GM12801 (cell line): ENCODE measurements around the gene LMLN.

ENCODE experiments used
- CTCF ChIP-seq: IDR thresholded peaks from one replicate; pipeline ENCODE4 v1.5.1; 2011; ENCODE audit warnings: control low read depth; ENCODE audit not compliant: insufficient read length; ENCODE audit errors: extremely low read depth

LMLN gene, protein sequence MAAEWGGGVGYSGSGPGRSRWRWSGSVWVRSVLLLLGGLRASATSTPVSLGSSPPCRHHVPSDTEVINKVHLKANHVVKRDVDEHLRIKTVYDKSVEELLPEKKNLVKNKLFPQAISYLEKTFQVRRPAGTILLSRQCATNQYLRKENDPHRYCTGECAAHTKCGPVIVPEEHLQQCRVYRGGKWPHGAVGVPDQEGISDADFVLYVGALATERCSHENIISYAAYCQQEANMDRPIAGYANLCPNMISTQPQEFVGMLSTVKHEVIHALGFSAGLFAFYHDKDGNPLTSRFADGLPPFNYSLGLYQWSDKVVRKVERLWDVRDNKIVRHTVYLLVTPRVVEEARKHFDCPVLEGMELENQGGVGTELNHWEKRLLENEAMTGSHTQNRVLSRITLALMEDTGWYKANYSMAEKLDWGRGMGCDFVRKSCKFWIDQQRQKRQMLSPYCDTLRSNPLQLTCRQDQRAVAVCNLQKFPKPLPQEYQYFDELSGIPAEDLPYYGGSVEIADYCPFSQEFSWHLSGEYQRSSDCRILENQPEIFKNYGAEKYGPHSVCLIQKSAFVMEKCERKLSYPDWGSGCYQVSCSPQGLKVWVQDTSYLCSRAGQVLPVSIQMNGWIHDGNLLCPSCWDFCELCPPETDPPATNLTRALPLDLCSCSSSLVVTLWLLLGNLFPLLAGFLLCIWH

DNA sequence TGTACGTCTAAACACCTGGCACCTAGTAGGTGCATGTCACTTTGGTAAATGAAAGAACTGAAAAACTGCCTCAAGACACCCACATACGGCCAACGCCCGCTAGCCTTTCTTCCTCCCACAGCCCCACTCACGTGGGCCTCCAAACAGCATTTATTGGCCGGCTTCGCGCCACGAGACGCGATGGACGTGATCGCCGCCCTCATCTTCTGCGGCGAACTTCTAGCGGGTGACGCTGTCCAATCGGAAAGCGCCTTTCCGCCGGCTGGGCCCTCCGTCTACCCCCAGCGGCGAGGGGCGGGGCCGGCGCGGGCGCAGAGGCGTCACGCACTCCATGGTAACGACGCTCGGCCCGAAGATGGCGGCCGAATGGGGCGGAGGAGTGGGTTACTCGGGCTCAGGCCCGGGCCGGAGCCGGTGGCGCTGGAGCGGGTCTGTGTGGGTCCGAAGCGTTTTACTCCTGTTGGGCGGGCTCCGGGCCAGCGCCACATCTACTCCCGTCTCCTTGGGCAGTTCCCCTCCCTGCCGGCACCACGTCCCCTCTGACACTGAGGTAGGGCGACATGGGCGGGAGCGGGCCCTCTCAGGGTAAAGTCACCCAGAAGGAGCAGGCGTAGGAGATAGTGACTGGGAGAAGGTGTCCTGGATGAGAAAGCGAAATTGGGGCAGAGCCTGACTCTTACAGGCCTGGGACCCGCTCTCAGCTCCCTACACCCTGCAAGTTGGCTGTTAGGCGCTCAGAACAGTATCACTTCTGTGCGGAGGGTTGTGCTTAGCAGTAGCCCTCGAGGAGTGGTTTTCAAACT, at the start of gene LMLN:
TSS of gene LMLN (plus strand) at position 327 of the 803 bp plus-strand sequence. CDS start at position 356, 29 bp downstream.
- TF ChIP-seq CTCF = no peak

DNA sequence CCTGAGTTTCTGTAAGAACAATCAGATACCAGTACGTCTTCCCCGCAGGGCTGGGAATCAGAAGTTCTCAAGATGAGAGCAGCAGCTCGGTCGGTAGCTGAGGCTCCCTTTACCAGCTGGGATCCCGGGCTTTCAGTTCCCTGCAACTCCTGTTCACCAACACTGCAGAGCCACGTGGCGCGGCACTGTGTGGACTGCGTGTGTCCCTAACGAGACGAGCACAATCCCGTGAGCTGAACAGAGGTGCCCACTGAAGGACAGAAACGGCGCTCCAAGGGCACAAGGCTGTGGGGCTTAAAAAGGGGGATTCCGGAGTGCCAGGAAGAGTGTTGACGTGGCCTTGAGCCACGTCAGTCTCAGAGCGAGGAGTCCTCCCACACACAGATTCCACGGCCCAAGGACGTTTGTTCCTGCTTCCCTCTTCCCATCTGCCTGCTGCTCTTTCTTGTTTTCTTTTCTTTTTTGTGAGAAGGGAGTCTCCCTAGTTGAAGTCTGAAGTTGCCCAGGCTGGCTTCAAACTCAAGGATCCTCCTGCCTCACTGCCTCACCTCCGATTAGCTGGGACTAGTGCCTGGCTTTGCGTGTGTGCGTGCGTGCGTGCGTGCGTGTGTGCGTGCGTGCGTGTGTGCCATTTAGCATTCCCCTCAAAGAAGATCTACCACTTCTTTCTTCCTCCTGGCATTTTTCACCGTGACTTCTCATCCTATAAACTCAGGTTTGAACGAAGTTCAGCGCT, 47.1 kb upstream of the LMLN start:
- TF ChIP-seq CTCF = no peak

DNA sequence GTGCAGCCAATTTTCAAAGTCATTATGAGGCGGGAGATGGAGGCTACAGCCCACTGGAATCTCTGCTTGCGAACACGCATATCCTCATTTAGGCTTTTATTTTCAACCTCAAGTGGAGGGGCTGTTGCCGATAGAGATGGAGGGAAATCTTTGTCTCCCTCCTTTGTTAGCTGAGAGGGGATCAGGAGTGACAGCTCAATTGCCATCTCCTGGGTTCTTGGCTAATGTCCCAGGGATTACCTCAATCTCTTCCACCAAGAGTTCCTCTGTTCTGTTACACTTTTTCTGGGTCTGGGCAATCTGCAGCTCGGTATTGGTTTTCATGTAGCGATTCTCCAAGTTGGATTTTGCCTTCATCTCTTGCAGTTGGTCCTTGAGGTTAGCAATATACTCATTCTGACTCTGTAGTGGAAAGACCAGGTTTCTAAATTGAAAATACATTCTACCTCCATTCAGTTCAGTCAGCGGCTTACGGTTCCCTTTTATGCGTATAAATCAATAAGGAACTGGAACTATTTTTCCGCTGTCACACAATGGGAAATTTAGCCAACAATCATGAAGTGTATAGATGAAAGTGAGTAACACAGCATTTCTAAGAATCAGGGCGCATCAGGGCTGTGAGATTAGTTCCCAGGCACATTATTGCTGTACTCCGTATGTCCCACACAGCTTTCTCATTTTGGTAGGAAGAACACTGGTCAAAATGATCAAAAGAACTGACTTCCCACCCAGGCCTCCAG, 46.2 kb upstream of the LMLN start:
- no peak for TF ChIP-seq CTCF

- no peak for TF ChIP-seq CTCF
Observed at GRCh38 chr3:197926418-197926817, 33.6 kb upstream of the LMLN start.

GRCh38 chr3:197936819-197937384, 23.1 kb upstream of the LMLN start:
- TF ChIP-seq CTCF = no peak

GRCh38 chr3:197940745-197941384, 19.2 kb upstream of the LMLN start:
- TF ChIP-seq CTCF = no peak
